ENCODE data around the gene CNOT8.

Gene CNOT8

GRCh38 chr5:154857530-154858296 lies 714 bp upstream of the CNOT8 start:
- peaks cover 2% of the 10 kb centered on the region for H3K36me3 ChIP-seq (ENCODE audit: insufficient read depth, low read length)
- H3K27me3 ChIP-seq (ENCODE audit: control insufficient read depth, insufficient read depth, low read length), result no peaks in the 10 kb centered on the region
- H3K4me3 ChIP-seq (ENCODE audit: low read length), result peak overlapping the region; percentile 82
- H3K4me2 ChIP-seq (ENCODE audit: low read length), result peak overlapping the region; percentile 92
- no peaks in the 10 kb centered on the region for H3K9me3 ChIP-seq (replicated peaks; ENCODE audit: low read length)
- peaks cover 30% of the 10 kb centered on the region for H3K4me1 ChIP-seq (ENCODE audit: control insufficient read depth, insufficient read depth, low read length)
- peak overlapping the region; percentile 91 for H3K9ac ChIP-seq (ENCODE audit: low read depth, low read length)

DNA sequence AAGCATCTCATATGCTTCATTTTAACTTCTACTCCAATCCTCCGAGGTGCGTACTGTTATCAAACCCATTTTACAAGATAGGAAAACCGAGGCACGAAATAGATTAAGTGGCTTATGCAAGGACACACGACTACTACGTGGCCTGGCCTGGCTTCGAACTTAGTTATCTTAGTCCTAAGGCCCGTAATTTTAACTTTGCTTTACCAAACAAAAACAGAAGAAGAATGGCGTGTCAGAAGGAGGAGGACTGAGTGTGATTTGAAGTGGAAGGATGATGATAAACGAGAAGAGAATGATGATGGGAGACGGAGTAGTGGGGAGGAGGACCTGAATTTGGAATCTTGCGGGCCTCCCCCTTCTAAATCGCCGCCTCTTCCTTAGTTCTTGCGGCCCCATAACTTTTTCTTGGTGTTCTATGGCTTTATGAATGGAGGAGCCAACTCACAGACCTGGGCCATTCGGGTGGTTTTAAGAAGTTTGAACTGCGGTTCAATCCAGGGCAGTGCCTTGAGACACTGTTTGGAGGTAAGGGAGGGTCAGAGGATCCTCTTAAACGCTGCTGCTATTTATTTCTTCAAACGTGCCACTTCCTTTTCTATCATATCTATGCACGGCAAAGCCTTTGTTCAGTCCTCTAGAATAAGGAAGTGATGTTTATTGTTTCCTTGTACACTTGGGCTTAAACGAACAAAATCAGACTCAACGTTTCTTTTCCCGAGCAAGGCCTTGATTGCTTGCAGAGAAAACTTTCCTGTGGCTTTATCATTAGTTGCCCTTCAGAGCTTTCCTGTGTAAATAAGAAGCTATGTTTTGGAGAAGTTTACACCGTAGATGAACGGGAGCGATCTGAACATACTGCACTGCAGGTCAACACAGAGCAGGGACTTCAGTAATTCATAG lies 795 bp downstream of the CNOT8 start:
- Histone ChIP-seq H3K27me3 (ENCODE audit: control insufficient read depth, insufficient read depth, low read length) (no peaks in the 10 kb centered on the region), H3K9me3 (replicated peaks; ENCODE audit: low read length) (no peaks in the 10 kb centered on the region), H3K9ac (ENCODE audit: low read depth, low read length) (peak overlapping the region; percentile 91), H3K4me3 (ENCODE audit: low read length) (peak overlapping the region; percentile 82), H3K4me1 (ENCODE audit: control insufficient read depth, insufficient read depth, low read length) (peaks cover 30% of the 10 kb centered on the region), H3K4me2 (ENCODE audit: low read length) (peak overlapping the region; percentile 88), H3K36me3 (ENCODE audit: insufficient read depth, low read length) (peaks cover 13% of the 10 kb centered on the region)

DNA sequence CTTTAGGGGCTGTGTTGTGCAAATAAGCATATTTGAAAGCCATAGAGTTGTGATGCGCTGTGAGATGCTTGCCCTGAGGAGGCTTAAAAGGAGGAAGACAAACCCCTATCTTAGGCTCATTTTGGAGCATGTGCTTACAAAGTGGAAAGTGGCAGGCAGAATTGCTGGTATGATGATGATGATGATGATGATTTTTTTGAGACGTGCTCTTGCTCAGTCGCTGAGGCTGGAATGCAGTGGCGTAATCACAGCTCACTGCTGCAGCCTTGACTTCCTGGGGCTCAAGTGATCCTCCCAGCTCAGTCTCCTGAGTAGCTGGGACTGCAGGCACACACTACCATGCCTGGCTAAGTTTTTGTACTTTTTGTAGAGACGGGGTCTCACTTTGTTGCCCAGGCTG lies 1.7 kb downstream of the CNOT8 start:
- peak overlapping the region; percentile 91 for H3K9ac ChIP-seq (ENCODE audit: low read depth, low read length)
- no peaks in the 10 kb centered on the region for H3K27me3 ChIP-seq (ENCODE audit: control insufficient read depth, insufficient read depth, low read length)
- H3K36me3 ChIP-seq (ENCODE audit: insufficient read depth, low read length), result peaks cover 15% of the 10 kb centered on the region
- H3K4me3 ChIP-seq (ENCODE audit: low read length), result peak overlapping the region; percentile 82
- no peaks in the 10 kb centered on the region for H3K9me3 ChIP-seq (replicated peaks; ENCODE audit: low read length)
- peak overlapping the region; percentile 88 for H3K4me2 ChIP-seq (ENCODE audit: low read length)
- peaks cover 30% of the 10 kb centered on the region for H3K4me1 ChIP-seq (ENCODE audit: control insufficient read depth, insufficient read depth, low read length)

DNA sequence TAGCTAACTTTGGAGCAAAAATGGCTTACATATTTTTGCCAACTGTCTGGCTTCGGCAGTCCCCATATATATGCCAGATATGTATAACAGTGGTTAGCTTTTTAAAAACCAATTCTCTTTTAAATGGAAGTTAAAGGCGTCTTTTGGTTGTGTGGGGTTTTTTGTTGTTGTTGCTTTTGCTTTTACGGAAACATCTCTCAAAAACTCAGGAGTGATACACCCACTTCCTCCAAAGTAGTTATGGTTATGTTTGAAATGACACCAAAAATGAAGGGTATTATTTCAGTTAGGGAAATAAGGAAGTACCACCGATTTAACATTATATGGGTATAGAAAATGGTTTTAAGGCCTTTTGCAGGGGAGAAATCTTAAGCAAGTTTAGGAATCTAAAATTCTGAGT lies 2.3 kb downstream of the CNOT8 start:
- H3K9me3 ChIP-seq (replicated peaks; ENCODE audit: low read length), result no peaks in the 10 kb centered on the region
- H3K4me2 ChIP-seq (ENCODE audit: low read length), result peak overlapping the region; percentile 88
- peak overlapping the region; percentile 91 for H3K9ac ChIP-seq (ENCODE audit: low read depth, low read length)
- no peaks in the 10 kb centered on the region for H3K27me3 ChIP-seq (ENCODE audit: control insufficient read depth, insufficient read depth, low read length)
- H3K4me1 ChIP-seq (ENCODE audit: control insufficient read depth, insufficient read depth, low read length), result peaks cover 30% of the 10 kb centered on the region
- H3K4me3 ChIP-seq (ENCODE audit: low read length), result peak overlapping the region; percentile 82
- peaks cover 22% of the 10 kb centered on the region for H3K36me3 ChIP-seq (ENCODE audit: insufficient read depth, low read length)

- no peaks in the 10 kb centered on the region for H3K9me3 ChIP-seq (replicated peaks; ENCODE audit: low read length)
- H3K4me2 ChIP-seq (ENCODE audit: low read length), result no peak overlapping the region
- peaks cover 31% of the 10 kb centered on the region for H3K36me3 ChIP-seq (ENCODE audit: insufficient read depth, low read length)
- H3K4me3 ChIP-seq (ENCODE audit: low read length), result no peak overlapping the region
- peaks cover 26% of the 10 kb centered on the region for H3K4me1 ChIP-seq (ENCODE audit: control insufficient read depth, insufficient read depth, low read length)
- H3K9ac ChIP-seq (ENCODE audit: low read depth, low read length), result no peak overlapping the region
- H3K27me3 ChIP-seq (ENCODE audit: control insufficient read depth, insufficient read depth, low read length), result no peaks in the 10 kb centered on the region
These were observed 3.5 kb downstream of the CNOT8 start for GRCh38 chr5:154861946-154862345.

- Histone ChIP-seq H3K9ac (ENCODE audit: low read depth, low read length) (no peak overlapping the region), H3K4me2 (ENCODE audit: low read length) (no peak overlapping the region), H3K4me1 (ENCODE audit: control insufficient read depth, insufficient read depth, low read length) (peaks cover 26% of the 10 kb centered on the region), H3K9me3 (replicated peaks; ENCODE audit: low read length) (no peaks in the 10 kb centered on the region), H3K4me3 (ENCODE audit: low read length) (no peak overlapping the region), H3K27me3 (ENCODE audit: control insufficient read depth, insufficient read depth, low read length) (no peaks in the 10 kb centered on the region), H3K36me3 (ENCODE audit: insufficient read depth, low read length) (peaks cover 37% of the 10 kb centered on the region)
These were observed 4.3 kb downstream of the CNOT8 start for GRCh38 chr5:154862766-154863165.

- peaks cover 40% of the 10 kb centered on the region for H3K36me3 ChIP-seq (ENCODE audit: insufficient read depth, low read length)
- peaks cover 28% of the 10 kb centered on the region for H3K4me1 ChIP-seq (ENCODE audit: control insufficient read depth, insufficient read depth, low read length)
- H3K9ac ChIP-seq (ENCODE audit: low read depth, low read length), result no peak overlapping the region
- H3K4me2 ChIP-seq (ENCODE audit: low read length), result no peak overlapping the region
- no peaks in the 10 kb centered on the region for H3K27me3 ChIP-seq (ENCODE audit: control insufficient read depth, insufficient read depth, low read length)
- no peaks in the 10 kb centered on the region for H3K9me3 ChIP-seq (replicated peaks; ENCODE audit: low read length)
- H3K4me3 ChIP-seq (ENCODE audit: low read length), result no peak overlapping the region
These were observed 5.1 kb downstream of the CNOT8 start for GRCh38 chr5:154863291-154864080.

- peaks cover 51% of the 10 kb centered on the region for H3K36me3 ChIP-seq (ENCODE audit: insufficient read depth, low read length)
- H3K27me3 ChIP-seq (ENCODE audit: control insufficient read depth, insufficient read depth, low read length), result no peaks in the 10 kb centered on the region
- no peaks in the 10 kb centered on the region for H3K9me3 ChIP-seq (replicated peaks; ENCODE audit: low read length)
- H3K4me2 ChIP-seq (ENCODE audit: low read length), result no peak overlapping the region
- H3K4me1 ChIP-seq (ENCODE audit: control insufficient read depth, insufficient read depth, low read length), result peaks cover 24% of the 10 kb centered on the region
- H3K9ac ChIP-seq (ENCODE audit: low read depth, low read length), result no peak overlapping the region
- H3K4me3 ChIP-seq (ENCODE audit: low read length), result no peak overlapping the region
These were observed 7.2 kb downstream of the CNOT8 start for GRCh38 chr5:154865466-154866184.

DNA sequence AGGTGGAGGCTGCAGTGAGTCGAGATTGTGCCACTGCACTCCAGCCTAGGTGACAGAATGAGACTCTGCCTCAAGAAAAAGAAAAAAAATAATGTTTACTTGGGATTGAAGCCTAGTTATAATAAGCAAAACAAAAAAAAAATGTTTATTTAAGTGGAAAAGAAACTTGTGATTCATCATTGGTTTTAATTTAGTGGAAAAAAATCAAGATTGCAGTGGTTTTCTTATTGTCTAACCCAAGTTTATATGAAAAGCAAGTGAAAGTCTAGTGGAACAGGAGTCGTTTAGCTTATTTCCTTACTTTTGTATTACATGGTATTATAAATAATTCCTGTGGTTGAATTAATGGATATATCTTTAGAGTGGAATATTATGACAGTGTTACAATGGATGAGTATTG lies 8.4 kb downstream of the CNOT8 start:
- Histone ChIP-seq H3K4me1 (ENCODE audit: control insufficient read depth, insufficient read depth, low read length) (peaks cover 15% of the 10 kb centered on the region), H3K9me3 (replicated peaks; ENCODE audit: low read length) (no peaks in the 10 kb centered on the region), H3K9ac (ENCODE audit: low read depth, low read length) (no peak overlapping the region), H3K36me3 (ENCODE audit: insufficient read depth, low read length) (peaks cover 62% of the 10 kb centered on the region), H3K4me3 (ENCODE audit: low read length) (no peak overlapping the region), H3K4me2 (ENCODE audit: low read length) (no peak overlapping the region), H3K27me3 (ENCODE audit: control insufficient read depth, insufficient read depth, low read length) (no peaks in the 10 kb centered on the region)

DNA sequence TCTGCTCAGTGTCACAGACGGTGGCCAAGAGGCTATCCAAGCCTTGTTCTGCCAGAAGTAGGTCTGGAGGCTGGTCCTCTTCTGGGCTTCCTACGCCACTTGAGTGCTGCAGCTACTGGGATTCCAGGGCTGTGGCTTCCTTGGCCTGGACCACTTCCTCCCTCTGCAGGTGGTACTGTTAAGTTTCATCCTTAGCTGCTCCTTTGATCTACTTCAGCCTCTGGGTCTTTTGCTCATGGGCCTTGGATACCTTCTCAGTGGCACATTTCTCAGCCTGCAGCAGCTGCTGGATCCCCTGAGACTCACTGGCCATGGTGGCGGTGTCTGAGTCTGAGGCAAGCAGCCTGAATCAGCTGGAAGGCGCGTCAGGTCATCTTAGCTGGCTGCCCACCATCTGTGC lies 10.3 kb downstream of the CNOT8 start:
- no peaks in the 10 kb centered on the region for H3K27me3 ChIP-seq (ENCODE audit: control insufficient read depth, insufficient read depth, low read length)
- no peak overlapping the region for H3K4me2 ChIP-seq (ENCODE audit: low read length)
- H3K9me3 ChIP-seq (replicated peaks; ENCODE audit: low read length), result no peaks in the 10 kb centered on the region
- no peak overlapping the region for H3K9ac ChIP-seq (ENCODE audit: low read depth, low read length)
- peaks cover 65% of the 10 kb centered on the region for H3K36me3 ChIP-seq (ENCODE audit: insufficient read depth, low read length)
- H3K4me1 ChIP-seq (ENCODE audit: control insufficient read depth, insufficient read depth, low read length), result peaks cover 11% of the 10 kb centered on the region
- H3K4me3 ChIP-seq (ENCODE audit: low read length), result no peak overlapping the region

All from skeletal muscle satellite cell (primary cell).